ENCODE measurements around the gene NOP9.

NOP9 gene, protein sequence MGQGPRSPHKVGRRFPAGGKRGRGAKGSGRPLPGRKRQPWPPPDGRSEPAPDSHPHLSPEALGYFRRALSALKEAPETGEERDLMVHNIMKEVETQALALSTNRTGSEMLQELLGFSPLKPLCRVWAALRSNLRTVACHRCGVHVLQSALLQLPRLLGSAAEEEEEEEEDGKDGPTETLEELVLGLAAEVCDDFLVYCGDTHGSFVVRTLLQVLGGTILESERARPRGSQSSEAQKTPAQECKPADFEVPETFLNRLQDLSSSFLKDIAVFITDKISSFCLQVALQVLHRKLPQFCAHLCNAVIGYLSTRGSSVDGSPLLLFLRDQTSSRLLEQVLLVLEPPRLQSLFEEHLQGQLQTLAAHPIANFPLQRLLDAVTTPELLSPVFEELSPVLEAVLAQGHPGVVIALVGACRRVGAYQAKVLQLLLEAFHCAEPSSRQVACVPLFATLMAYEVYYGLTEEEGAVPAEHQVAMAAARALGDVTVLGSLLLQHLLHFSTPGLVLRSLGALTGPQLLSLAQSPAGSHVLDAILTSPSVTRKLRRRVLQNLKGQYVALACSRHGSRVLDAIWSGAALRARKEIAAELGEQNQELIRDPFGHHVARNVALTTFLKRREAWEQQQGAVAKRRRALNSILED

GRCh38 chr14:24299255-24300191, at the start of gene NOP9, which contains the start of gene DHRS1:
Gene NOP9, plus strand, starts transcription at chr14:24299850. Its CDS starts 105 bp downstream, at chr14:24299955.
Gene DHRS1, minus strand, starts transcription at chr14:24299780. Its CDS starts 674 bp downstream, at chr14:24299106.
- DNase-seq (ENCODE audit: extremely low read depth, low read depth): peak; percentile 44
- TF ChIP-seq, protein P1, sequence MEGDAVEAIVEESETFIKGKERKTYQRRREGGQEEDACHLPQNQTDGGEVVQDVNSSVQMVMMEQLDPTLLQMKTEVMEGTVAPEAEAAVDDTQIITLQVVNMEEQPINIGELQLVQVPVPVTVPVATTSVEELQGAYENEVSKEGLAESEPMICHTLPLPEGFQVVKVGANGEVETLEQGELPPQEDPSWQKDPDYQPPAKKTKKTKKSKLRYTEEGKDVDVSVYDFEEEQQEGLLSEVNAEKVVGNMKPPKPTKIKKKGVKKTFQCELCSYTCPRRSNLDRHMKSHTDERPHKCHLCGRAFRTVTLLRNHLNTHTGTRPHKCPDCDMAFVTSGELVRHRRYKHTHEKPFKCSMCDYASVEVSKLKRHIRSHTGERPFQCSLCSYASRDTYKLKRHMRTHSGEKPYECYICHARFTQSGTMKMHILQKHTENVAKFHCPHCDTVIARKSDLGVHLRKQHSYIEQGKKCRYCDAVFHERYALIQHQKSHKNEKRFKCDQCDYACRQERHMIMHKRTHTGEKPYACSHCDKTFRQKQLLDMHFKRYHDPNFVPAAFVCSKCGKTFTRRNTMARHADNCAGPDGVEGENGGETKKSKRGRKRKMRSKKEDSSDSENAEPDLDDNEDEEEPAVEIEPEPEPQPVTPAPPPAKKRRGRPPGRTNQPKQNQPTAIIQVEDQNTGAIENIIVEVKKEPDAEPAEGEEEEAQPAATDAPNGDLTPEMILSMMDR (IDR thresholded peaks at IDR 0.05; ENCODE audit: low read depth, low read length): no peak

DNA sequence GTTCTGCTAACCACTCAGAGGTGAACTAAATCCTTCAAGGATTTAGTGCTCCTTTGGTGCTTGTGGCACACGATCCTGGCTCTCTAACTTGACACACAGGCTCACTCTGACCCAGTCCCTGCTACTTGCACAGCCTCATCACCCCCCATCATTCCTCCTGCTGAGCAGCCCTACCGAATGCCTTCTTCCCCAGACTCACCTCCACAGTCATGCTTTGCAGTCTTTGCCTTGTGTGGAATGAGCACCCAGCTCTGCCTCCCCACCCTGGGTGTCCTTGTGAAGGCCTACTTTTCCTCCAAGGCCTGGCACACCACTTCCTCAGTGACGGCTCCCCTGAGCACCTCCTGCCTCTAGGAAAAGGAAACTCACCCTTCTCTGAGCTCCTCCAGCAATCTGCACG, 49.3 kb upstream of the NOP9 start:
- TF ChIP-seq, protein P1 (IDR thresholded peaks at IDR 0.05; ENCODE audit: low read depth, low read length): no peak
- no peak for DNase-seq (ENCODE audit: extremely low read depth, low read depth)

- TF ChIP-seq, protein P1 (IDR thresholded peaks at IDR 0.05; ENCODE audit: low read depth, low read length): no peak
- DNase-seq (ENCODE audit: extremely low read depth, low read depth): no peak
Observed at GRCh38 chr14:24251880-24252288, 47.8 kb upstream of the NOP9 start.

GRCh38 chr14:24252289-24253124, 47.1 kb upstream of the NOP9 start:
- TF ChIP-seq, protein P1 (IDR thresholded peaks at IDR 0.05; ENCODE audit: low read depth, low read length): no peak
- no peak for DNase-seq (ENCODE audit: extremely low read depth, low read depth)

- DNase-seq (ENCODE audit: extremely low read depth, low read depth): no peak
- TF ChIP-seq, protein P1 (IDR thresholded peaks at IDR 0.05; ENCODE audit: low read depth, low read length): no peak
Observed at GRCh38 chr14:24253936-24254335, 45.7 kb upstream of the NOP9 start.

DNA sequence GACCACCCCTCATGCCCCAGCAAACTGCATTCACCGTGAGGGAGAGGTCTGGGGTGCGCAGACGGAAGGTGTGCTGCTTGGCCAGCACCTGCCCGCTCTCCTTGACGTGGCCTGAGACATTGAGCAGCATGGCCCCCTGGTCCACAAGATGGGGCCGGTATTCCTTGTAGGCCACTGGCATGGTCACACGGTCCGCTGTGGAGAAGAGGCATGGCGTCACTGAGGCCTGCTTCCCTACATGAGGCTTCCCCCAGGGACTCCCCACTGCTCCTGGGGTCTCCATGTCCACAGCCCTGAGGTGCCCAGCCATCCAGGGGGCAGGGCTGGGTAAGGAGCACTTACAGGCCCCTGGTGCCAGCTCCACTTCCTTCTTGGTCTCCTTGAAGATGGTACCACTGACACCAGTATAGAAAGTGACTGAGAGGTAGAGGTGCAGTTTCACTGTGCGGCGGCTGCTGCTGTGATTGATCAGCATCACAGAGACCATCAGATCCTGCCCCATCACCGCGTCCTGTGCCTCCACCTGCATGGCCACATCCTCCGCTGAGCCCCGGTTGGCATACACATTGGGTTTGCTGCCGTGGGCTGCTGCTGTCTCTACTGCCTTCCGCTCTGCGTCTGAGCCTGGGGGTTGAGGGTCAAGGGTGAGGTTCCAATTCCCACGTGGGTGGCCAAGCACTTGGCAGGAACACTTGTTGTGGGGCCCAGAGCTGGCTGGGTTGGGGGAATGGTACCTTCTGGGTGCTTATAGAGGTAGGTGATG, 44.8 kb upstream of the NOP9 start:
- TF ChIP-seq, protein P1 (IDR thresholded peaks at IDR 0.05; ENCODE audit: low read depth, low read length): no peak
- no peak for DNase-seq (ENCODE audit: extremely low read depth, low read depth)
